HG02571 (cell line): Measurements from ENCODE around the gene TPD52L2.
"Not testable (repeated sequence)": the region's sequence is repeated elsewhere in the genome, so short reads cannot be mapped to it uniquely, and the experiment has no call there.

ENCODE experiments used
- ATAC-seq: cut with Tn5 transposase; IDR thresholded peaks from one replicate; pipeline ENCODE4 v1.9.1; 2021; ENCODE audit warnings: mild to moderate bottlenecking, moderate library complexity; ENCODE audit not compliant: unreplicated experiment

TPD52L2 gene

DNA sequence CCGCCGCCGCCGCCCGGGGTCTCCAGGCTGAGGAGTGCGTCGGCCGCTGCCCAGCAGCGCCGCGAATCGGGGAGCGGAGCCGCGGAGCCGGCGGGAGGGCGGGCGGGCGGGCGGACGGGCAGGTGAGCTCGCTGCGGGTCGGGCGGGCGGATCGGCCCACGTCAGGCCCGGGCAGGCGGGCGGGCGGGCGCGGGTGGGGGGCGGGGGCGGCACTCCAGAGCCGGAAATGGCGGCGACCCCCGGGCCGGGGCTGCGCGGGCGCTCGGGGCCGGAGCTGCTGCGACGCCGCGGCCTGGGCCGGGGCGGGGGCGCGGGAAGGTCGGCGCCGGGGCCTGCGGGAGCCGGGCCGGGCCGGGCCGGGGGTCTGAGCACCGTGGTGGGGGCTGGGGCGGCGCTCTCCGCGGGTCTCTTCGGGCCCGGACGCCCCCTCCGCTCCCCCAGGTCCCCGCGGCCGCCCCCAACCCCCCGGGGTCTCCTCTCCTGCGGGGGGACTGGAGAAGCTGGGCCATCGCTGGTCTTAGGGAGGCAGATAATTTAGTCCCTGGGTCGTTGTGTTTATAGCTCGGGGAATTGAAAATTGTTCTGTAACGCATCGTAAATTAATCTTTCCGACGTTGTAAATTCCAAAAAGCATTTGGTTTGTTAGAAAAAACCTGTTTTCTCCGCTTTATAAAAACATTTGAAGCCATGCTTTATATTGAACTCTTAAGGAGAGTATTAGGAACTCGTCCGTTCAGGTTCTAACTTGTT lies 30.3 kb downstream of the TPD52L2 start:
- peak; percentile 14 for ATAC-seq

DNA sequence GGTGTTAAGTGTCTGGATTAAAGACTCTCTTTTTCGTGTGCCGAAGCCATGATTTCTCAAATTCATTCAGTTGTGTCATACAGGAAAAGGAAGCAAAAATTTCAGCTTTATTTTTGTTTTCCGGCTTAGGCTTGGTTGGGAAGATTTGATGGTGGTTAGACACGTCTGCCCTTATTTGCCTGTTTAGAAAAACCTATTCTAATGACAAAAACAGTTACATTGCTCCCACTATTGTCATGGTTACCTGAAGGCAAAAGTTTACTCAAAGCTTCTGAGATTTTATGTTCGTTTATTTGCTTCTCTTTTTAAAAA lies 30.8 kb downstream of the TPD52L2 start:
- ATAC-seq: no peak

DNA sequence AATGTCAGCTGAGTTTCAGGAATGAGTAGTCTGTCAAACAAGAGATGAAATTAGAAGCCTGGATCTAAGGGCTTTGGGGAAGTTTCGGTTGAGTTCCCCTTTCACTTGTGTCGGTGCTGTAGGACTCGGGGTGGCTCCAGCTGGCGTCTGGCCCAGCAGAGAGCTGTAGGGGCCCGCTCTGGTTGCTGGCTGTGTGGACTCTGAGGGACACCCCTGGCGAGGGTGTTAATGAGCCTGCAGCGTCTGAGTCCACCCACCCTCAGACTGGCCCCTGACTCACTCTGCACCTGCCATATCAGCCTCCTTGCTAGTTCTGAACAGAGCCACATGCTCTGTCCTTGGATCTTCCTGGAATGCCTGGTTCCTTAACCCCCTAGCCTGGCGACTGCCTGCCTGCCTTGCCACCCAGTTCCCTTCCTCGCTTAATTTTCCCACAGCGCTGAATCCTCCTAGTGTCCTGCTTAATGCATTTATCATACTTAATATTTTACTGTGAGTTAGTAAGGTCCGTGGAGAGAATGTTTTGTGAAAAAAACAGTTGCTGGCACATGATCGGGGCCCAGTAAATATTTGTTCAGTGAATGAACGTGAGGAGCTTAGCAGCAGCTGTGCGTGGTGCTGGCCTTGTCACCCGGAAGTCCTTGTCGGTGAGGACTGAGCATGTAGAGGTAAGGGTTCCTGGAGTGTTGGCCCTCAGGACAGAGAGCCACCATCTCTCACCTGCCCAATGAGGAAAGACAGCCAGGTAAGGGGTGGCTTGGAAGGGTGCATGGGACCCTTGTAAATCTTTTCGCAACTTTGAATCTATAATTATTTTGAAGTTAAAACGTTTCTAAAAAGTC lies 31.4 kb downstream of the TPD52L2 start:
- no peak for ATAC-seq

DNA sequence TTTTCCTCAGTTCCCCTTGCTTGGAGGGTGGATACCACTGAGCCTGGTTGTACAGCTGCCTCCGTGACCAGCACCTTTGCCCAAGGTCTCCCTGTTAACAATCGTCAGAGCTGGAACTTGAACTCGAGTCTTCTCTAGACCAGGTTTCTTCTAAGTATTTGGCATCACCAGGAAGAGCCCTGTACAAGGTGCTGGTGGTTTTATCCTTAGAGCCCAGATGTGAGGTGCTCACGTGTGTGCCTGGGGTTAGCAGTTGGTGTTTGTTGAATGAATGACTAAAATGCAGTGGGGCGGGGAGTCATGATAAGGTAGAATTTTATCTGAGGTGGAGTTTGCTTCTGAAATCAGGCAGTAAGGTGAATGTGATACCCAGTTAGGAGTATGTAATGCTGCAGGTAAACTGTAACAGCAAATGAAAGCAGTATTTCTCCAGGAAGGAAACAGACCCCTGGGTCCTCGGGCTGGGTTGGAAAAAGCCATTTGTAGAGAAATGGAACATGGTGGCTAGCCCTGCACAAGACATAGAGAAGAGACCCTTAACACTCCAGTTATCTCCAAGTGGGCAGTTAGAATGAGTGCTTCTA lies 33.0 kb downstream of the TPD52L2 start:
- ATAC-seq: no peak

DNA sequence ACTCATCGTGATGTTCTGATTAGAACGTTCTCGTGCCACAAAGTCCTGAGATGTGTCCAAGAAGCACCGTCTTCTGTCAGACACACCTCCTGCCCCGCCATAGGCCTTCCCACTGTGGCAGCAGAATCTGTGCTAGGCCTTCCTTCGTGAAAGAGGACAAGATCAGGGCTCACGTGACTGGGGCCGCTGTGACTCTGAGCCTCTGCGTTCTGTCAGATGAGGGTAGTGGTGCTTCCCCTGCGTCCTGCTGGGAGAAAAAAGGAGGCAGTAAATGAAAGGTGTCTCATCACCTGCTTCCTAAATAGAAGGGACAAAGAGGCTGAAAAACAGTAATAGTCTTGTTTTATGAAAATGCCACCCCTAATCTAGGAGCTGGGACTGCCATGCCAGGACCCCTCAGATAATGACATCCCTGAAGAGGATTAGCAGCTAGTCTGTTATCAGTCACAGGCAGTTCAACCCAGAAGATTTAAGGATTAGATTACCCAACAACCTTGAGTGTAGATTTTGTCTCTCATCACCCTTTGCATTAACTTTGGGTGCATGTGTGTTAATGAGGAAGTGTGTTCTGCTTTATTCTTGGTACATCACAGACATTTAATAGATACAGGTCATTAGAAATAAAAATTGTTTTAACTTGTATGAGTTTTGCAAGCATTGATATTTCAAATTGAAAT lies 34.0 kb downstream of the TPD52L2 start:
- no peak for ATAC-seq

DNA sequence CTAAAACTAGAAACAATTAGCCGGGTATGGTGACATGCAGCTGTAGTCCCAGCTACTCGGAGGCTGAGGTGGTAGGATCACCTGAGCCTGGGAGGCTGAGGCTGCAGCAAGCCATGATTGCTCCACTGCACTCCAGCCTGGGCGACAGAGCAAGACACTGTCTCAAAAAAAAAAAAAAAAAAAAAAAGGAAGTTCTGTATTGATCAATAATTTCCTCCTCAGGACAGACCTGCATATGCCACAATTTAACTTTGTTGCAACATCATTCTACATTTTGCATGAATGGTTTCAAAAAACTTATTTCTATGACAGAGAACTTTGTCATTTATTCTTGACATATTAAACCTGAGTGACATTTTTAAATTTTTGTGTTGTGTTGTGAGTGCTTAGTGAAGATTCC lies 35.3 kb downstream of the TPD52L2 start:
- ATAC-seq: no peak

DNA sequence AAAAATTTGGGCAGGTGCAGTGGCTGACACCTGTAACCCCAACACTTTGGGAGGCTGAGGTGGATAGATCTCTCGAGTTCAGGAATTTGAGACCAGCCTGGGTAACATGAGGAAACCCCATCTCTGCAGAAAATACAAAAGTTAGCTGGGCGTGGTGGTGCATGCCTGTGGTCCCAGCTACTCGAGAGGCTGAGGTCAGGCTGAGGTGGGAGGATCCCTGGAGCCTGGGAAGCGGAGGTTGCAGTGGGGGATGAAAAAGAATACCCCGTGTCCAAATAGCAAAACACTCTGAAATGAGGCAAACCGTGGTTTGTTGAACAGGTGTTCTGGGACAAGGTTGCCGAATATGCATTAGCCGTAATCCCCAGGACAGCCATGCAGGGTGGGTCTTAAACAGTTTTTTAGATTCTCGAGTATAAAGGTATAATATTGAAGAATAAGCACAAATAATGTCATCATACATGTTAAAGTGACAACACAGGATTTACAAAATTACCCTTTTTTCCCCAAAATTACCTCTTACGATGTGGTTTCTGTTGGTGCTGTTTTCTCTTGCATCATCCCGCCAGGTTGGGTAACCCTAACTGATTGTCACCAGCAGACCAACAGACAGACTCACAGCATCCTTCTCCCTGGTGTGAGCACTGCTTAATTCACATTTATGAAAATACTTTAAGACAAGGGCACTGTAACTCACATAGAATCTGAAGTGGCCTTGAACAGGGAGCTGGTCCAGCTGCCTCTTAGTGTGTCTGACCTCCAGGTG lies 38.9 kb downstream of the TPD52L2 start:
- ATAC-seq: no peak

DNA sequence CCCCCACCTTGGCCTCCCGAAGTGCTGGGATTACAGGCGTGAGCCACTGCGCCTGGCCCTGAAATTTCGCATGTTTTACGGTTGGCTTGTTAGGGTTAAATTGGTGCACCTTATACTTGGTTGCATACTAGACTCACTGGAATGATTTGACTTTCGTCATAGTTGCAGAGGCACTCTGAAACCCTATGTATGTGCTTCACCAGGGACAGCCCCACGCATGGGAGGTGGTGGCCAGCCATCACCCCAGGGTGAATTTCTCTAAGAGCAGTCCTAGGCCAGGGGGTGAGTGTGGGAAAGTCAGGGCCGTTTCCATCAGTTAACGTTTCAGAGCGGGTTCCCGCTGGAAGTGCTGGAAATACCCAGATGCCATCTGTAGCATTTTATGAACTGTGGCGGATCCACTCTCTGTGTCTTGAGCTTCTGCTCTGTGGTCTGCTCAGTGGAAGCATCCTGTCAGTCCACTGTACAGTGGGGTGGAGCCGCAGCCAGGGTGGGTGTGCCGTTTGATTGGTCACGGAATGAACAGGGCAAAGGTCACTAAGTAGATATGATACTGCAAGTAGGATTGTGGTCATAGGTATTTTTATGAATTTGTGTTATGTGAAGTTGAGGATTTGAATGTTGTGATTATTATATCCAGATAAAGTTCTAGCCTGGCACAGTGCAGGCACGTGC lies 43.1 kb downstream of the TPD52L2 start:
- ATAC-seq: no peak

DNA sequence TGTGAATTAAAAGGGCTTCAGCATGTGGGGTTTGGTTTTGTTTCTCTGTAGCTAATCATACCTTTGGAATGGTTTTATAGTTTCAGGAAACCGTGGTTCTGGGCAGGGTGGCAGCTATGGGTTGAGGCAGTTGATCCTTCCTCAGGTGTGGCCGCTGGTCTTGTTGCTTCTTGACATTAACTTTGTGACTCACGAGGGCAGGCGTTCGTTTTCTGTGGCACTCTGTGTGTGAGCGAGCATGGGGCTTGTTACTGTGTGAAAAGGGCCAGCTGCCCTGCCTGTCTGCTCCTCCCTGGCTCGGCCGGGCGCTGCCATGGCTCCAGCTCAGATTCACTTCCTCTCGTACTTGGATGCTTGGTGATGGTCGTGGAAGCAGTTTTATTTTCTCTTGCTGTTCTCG lies 46.1 kb downstream of the TPD52L2 start:
- no peak for ATAC-seq

DNA sequence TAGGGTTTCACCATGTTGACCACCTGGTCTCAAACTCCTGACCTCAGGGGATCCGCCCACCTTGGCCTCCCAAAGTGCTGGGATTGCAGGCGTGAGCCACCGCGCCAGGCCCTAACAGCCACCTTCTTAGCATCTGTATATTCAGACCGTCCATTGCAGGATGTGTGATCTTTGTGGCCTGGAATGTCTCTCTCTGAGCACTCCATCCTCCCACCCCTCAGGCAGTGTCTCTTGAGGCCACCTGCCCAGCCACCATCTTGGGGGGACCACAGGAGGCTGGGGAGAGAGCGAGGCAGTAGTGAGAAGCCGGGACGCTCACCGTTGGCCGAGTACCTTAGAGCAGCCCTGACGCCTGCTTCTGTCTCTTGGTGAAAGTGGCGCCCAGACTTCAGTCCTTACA lies 48.7 kb downstream of the TPD52L2 start:
- ATAC-seq: no peak

DNA sequence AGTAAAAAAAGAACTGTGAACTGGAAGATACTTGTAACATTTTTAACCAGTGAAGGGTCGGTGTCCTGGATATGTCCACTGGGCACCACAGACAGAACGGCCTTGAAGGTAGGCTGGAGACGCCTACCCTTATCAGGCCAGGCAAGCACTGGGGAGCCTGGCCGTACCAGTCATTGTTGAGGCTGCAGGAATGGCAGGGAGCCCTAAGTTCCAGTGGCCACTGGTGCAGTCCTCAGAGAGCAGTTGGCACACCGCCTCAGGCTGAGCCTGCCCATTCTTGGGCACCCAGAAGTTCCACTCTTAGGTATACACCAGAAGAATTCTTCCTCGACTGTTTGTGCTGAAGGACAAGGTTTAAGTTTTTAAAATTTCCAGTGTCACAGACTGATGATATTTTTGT lies 50.4 kb downstream of the TPD52L2 start:
- ATAC-seq: no peak

DNA sequence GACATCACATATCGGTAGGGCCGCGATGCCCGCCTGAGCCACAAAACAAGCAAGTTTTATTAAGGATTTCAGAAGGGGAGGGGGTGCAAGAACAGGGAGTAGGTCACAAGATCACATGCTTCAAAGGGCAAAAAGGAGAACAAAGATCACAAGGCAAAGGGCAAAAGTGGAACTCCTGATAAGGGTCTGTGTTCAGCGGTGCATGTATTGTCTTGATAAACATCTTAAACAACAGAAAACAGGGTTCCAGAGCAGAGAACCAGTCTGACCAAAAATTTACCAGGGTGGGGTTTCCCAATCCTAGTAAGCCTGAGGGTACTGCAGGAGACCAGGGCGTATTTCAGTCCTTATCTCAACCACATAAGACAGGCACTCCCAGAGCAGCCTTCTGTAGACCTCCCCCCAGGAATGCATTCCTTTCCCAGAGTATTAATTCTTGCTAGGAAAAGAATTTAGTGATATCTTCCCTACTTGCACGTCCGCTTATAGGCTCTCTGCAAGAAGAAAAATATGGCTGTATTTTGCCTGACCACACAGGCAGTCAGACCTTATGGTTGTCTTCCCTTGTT lies 51.4 kb downstream of the TPD52L2 start:
- not testable (repeated sequence) for ATAC-seq

DNA sequence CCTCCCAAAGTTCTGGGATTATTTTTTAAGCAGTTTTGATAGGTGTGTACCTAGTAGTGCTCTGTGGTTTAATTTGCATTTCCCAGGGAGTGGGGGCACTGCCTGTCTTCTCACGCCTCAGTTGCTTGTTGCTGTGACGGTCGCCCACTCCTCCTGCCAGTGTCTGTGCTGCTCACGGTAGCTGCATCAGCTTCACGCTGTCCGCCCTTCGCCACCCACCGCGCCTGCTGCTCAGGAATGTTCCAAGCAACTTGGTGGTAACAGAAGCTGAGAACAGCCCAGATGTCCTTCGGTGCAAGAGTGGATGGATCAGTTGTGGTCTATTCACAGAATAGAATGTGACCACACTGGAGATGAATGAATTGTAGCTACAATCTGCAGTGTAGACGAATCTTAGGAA lies 52.7 kb downstream of the TPD52L2 start:
- no peak for ATAC-seq

DNA sequence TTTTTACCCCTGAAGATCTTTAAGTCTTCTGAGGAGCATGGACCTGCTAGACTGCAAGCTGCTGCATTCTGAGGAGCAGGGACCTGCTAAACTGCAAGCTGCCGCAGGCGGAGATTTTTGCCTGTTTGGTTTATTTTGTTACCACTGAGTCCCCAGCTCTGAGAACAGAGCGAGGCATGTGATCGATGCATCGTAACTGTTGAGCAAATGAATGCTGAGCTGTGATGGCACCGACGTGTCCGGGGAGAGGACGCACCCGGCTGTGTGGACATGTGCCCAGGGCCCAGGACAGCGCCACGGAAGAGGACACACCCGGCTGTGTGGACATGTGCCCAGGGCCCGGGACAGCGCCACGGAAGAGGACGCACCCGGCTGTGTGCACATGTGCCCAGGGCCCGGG lies 54.1 kb downstream of the TPD52L2 start:
- ATAC-seq: no peak

DNA sequence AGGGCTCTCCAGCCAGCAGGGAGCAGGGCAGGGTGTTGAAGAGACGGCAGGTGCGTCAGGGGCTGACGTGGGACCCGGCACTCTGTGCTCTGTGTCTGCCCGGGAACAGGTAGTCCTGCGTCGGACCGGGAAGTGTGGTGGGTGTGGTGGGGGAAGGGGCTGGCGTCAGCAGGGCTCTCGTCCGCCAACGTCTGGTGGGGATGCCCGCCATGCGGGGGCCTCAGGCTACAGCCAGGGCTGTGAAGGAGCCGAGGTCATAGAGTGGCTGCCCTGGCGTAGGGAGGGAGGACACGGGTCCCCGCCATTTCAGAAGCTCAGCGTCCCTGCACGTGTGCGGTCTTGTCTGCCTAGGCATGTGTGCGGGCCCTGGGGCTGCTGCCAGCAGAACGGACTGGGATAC lies 55.2 kb downstream of the TPD52L2 start:
- no peak for ATAC-seq

DNA sequence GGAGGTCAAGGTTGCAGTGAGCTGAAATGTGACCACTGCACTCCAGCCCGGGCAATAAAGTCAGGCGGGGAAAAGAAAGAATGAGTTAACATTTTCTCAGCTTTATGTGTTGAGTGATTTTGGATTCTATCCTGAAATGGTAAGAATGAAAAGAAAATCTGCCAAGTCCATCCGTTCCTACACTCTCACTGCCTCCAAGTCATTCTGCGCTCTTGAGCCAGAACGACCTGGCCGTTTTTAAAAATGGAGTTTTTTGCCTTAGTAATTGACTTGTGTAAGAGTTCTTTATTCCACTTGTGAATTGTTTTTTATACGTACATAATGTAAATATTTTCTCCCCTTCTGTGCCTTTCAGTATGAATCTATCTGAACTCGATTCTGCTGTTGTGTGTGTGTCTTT lies 58.6 kb downstream of the TPD52L2 start:
- ATAC-seq: no peak

DNA sequence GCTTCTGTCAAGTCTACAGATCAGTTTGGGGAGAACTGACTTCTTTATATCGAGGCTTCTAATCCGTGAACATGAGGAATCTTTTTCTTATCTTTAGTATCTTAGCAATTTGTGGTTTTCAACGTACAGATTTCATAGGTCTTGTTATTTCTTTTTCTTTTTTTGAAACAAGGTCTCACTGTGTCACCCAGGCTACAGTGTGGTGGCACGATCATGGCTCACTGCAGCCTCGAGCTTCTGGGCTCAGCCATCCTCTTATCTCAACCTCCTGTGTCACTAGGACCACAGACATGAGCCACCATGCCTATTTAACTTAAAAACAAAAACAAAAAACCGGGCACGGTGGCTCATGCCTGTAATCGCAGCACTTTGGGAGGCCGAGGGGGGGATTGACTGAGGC lies 59.2 kb downstream of the TPD52L2 start:
- no peak for ATAC-seq

DNA sequence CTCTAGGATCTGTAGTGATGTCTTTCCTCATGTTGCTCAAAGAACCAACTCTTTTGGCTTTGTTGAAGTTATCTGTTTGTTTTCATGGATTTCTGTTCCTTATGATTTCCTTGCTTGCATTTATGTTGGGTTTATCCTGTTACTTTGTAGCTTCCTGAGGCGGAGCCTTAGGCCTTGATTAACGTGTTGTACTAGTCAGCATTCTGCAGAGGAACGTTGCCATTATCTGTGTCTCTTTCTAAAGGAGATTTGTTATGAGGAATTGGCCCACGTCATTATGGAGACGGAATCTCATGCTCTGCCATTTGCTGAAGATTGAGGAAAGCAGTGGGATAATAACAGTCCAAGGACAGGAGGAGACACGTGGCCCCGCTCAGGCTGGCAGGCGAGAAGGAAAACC lies 61.2 kb downstream of the TPD52L2 start:
- no peak for ATAC-seq

DNA sequence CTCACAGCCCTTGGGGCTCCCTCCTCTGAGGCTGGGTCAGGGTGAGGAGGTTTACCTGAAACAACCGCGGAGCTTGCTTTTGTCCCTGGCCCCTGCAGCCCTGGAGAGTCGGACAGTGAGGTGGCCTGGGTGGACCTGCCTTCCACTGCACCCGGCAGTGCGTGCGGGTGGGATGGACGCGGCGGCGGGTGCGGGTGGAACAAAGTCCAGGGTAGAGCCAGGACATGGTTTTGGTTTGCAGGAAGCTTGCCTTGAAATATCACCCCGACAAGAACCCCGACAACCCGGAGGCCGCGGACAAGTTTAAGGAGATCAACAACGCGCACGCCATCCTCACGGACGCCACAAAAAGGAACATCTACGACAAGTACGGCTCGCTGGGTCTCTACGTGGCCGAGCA lies 64.0 kb downstream of the TPD52L2 start:
- ATAC-seq: no peak

DNA sequence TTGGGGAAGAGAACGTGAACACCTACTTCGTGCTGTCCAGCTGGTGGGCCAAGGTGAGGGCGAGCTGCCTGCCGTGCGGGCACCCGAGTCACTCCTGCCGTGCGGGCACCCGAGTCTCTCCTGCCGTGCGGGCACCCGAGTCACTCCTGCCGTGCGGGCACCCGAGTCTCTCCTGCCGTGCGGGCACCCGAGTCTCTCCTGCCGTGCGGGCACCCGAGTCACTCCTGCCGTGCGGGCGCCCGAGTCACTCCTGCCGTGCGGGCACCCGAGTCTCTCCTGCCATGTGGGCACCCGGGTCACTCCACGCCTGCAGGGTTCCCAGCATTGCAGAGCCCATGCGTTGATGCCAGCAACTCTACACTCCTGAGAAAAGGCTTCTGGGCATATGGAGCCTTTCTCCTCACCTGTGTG lies 64.4 kb downstream of the TPD52L2 start:
- ATAC-seq: not testable (repeated sequence)
